Mucosa of rectum (tissue), 2 donors: Measurements from ENCODE around the gene MUC12.
A peak's percentile ranks its signal among the peaks of the same experiment; 100 is the strongest.
"Not testable (repeated sequence)": the region's sequence is repeated elsewhere in the genome, so short reads cannot be mapped to it uniquely, and the experiment has no call there.

Source experiments
- H3K27ac ChIP-seq, 2 donors: one replicate each; pipeline ENCODE4 v1.7.0; 2013; ENCODE audit warnings: inconsistent platforms in 2 of 2, low read depth in 2 of 2, low read length in 2 of 2
- H3K27me3 ChIP-seq, 2 donors: one replicate each; pipeline ENCODE4 v1.7.0; 2013; ENCODE audit warnings: low read length in 2 of 2; ENCODE audit not compliant: control insufficient read depth in 2 of 2, insufficient read depth in 2 of 2
- H3K36me3 ChIP-seq, 2 donors: one replicate each; pipeline ENCODE4 v1.7.0; 2013; ENCODE audit warnings: low read length in 2 of 2; ENCODE audit not compliant: control insufficient read depth in 2 of 2, insufficient read depth in 2 of 2
- H3K4me1 ChIP-seq, 2 donors: one replicate each; pipeline ENCODE4 v1.7.0; 2013; ENCODE audit warnings: low read length in 2 of 2, mild to moderate bottlenecking in 1 of 2; ENCODE audit not compliant: control insufficient read depth in 2 of 2, insufficient read depth in 2 of 2
- H3K4me3 ChIP-seq, 2 donors: one replicate each; pipeline ENCODE4 v1.7.0; 2013; ENCODE audit warnings: low read length in 2 of 2
- H3K9ac ChIP-seq, 2 donors: one replicate each; pipeline ENCODE4 v1.7.0; 2013; ENCODE audit warnings: low read length in 2 of 2, low read depth in 1 of 2, mild to moderate bottlenecking in 1 of 2
- H3K9me3 ChIP-seq, 2 donors: one replicate each; pipeline ENCODE4 v1.7.0; 2013; ENCODE audit warnings: low read length in 2 of 2; ENCODE audit not compliant: control insufficient read depth in 2 of 2
- donor health status: healthy.
- donor health status: Normal muscosa, but diverticular disease.

Gene MUC12

GRCh38 chr7:100969066-100969615 is at the start of gene MUC12:
Gene MUC12, plus strand, starts transcription at chr7:100969565. Its CDS starts 58 bp downstream, at chr7:100969623.
- Histone ChIP-seq H3K36me3 (peaks cover 0 to 10% of the 10 kb centered on the region in 2 donors), H3K27ac (peak within 1 kb of the TSS; percentile 96 to 99), H3K27me3 (peaks cover 21 to 28% of the 10 kb centered on the region in 2 donors), H3K9ac (peak within 1 kb of the TSS; percentile 83 to 93), H3K4me1 (peaks cover 38 to 48% of the 10 kb centered on the region in 2 donors), H3K4me3 (peak within 1 kb of the TSS; percentile 77 to 78), H3K9me3 (no peaks in the 10 kb centered on the region)

- H3K9ac ChIP-seq, H3K27ac ChIP-seq, H3K36me3 ChIP-seq, H3K4me1 ChIP-seq, H3K27me3 ChIP-seq, H3K9me3 ChIP-seq, H3K4me3 ChIP-seq: not testable (repeated sequence)
These were observed 49.5 kb upstream of the MUC12 start for GRCh38 chr7:100919779-100920437.

- H3K4me3 ChIP-seq: no peak overlapping the region
- peaks cover 0 to 3% of the 10 kb centered on the region in 2 donors for H3K4me1 ChIP-seq
- no peak overlapping the region for H3K27ac ChIP-seq
- no peaks in the 10 kb centered on the region for H3K9me3 ChIP-seq
- H3K27me3 ChIP-seq: peaks cover 0 to 1% of the 10 kb centered on the region in 2 donors
- no peak overlapping the region for H3K9ac ChIP-seq
- H3K36me3 ChIP-seq: no peaks in the 10 kb centered on the region
These were observed 48.3 kb upstream of the MUC12 start for GRCh38 chr7:100921039-100921438.

GRCh38 chr7:100923616-100924015 is 45.7 kb upstream of the MUC12 start:
- not testable (repeated sequence) for H3K4me1 ChIP-seq, H3K9me3 ChIP-seq, H3K36me3 ChIP-seq, H3K27ac ChIP-seq, H3K4me3 ChIP-seq, H3K9ac ChIP-seq, H3K27me3 ChIP-seq

- no peak overlapping the region for H3K9ac ChIP-seq
- no peak overlapping the region for H3K27ac ChIP-seq
These were observed 39.6 kb upstream of the MUC12 start for GRCh38 chr7:100929808-100930174.

GRCh38 chr7:100933734-100934133 is 35.6 kb upstream of the MUC12 start:
- no peaks in the 10 kb centered on the region for H3K9me3 ChIP-seq
- no peaks in the 10 kb centered on the region for H3K4me1 ChIP-seq
- H3K27ac ChIP-seq: no peak overlapping the region
- no peaks in the 10 kb centered on the region for H3K36me3 ChIP-seq
- no peak overlapping the region for H3K4me3 ChIP-seq
- H3K27me3 ChIP-seq: peaks cover 2 to 4% of the 10 kb centered on the region in 2 donors
- no peak overlapping the region for H3K9ac ChIP-seq

More at GRCh38 chr7:100929808-100930174, 39.6 kb upstream of the MUC12 start:
- no peak overlapping the region for H3K4me3 ChIP-seq
- H3K27me3 ChIP-seq: peaks cover 2 to 4% of the 10 kb centered on the region in 2 donors
- H3K9me3 ChIP-seq: no peaks in the 10 kb centered on the region
- H3K36me3 ChIP-seq: no peaks in the 10 kb centered on the region
- H3K4me1 ChIP-seq: no peaks in the 10 kb centered on the region

- H3K9ac ChIP-seq, H3K27ac ChIP-seq, H3K27me3 ChIP-seq, H3K4me1 ChIP-seq, H3K4me3 ChIP-seq, H3K36me3 ChIP-seq, H3K9me3 ChIP-seq: not testable (repeated sequence)
These were observed 34.0 kb upstream of the MUC12 start for GRCh38 chr7:100935381-100935780.

- H3K4me3 ChIP-seq, H3K27me3 ChIP-seq, H3K9ac ChIP-seq, H3K4me1 ChIP-seq, H3K36me3 ChIP-seq, H3K9me3 ChIP-seq, H3K27ac ChIP-seq: not testable (repeated sequence)
These were observed 33.2 kb upstream of the MUC12 start for GRCh38 chr7:100936167-100936566.

- H3K27ac ChIP-seq: peak overlapping the region; percentile 38 to 77
- H3K4me1 ChIP-seq: peaks cover 6 to 11% of the 10 kb centered on the region in 2 donors
- H3K27me3 ChIP-seq: no peaks in the 10 kb centered on the region
- no peaks in the 10 kb centered on the region for H3K36me3 ChIP-seq
- H3K9ac ChIP-seq: peak overlapping the region; percentile 41 to 48
- peaks cover 0 to 2% of the 10 kb centered on the region in 2 donors for H3K9me3 ChIP-seq
- no peak overlapping the region for H3K4me3 ChIP-seq
These were observed 27.2 kb upstream of the MUC12 start for GRCh38 chr7:100942045-100942774.

- H3K4me3 ChIP-seq: no peak overlapping the region
- H3K27me3 ChIP-seq: no peaks in the 10 kb centered on the region
- no peaks in the 10 kb centered on the region for H3K36me3 ChIP-seq
- H3K9ac ChIP-seq: no peak overlapping the region
- H3K27ac ChIP-seq: no peak overlapping the region
- peaks cover 0 to 2% of the 10 kb centered on the region in 2 donors for H3K9me3 ChIP-seq
- peaks cover 6 to 11% of the 10 kb centered on the region in 2 donors for H3K4me1 ChIP-seq
These were observed 25.7 kb upstream of the MUC12 start for GRCh38 chr7:100943693-100944092.
